ENCODE results near the gene PDP2. TPM values are rescaled to one million over a fixed set of nuclear protein-coding genes. Genes with fewer than 3 reads are reported as not detected.

The PDP2 gene
- total RNA-seq, 2 experiments from 2014 or later, result 13.8 to 29.2 TPM

- Histone ChIP-seq H3K36me3 (ENCODE audit: insufficient read depth, low read length) (peaks cover 5% of the 10 kb centered on the region), H3K4me1 (ENCODE audit: insufficient read depth, low read length, poor library complexity, severe bottlenecking) (no peaks in the 10 kb centered on the region), H4K20me1 (ENCODE audit: insufficient read depth, low read length) (no peaks in the 10 kb centered on the region), H3K9me2 (ENCODE audit: insufficient read depth, low read length) (no peaks in the 10 kb centered on the region), H3K79me2 (ENCODE audit: insufficient read depth, low read depth, low read length) (no peaks in the 10 kb centered on the region), H3K4me3 (ENCODE audit: low read depth, low read length, poor library complexity, severe bottlenecking) (no peak overlapping the region), H3K4me2 (ENCODE audit: low read length) (no peak overlapping the region), H3K27ac (ENCODE audit: low read depth, low read length, poor library complexity, severe bottlenecking) (no peak overlapping the region), H2AFZ (ENCODE audit: low read length) (no peak overlapping the region), H3K9me3 (ENCODE audit: low read length) (no peaks in the 10 kb centered on the region)
- TF ChIP-seq CTCF (conservative IDR thresholded peaks at IDR 0.05; ENCODE audit: low read length), result no peak
- no peak for TF ChIP-seq EZH2phosphoT487 (IDR thresholded peaks at IDR 0.05; ENCODE audit: borderline replicate concordance, low read depth, low read length)
- DNase-seq (ENCODE audit: low spot score), result no peak
- no TSS peak for BruUV-seq (replicated peaks)
- ChIA-PET CTCF (ENCODE audit: unreplicated experiment) (no interaction called here), POLR2A (no interaction called here)
- intact Hi-C loops (cut with micrococcal nuclease; ENCODE audit: unreplicated experiment), result no loop called here
These were observed 13.7 kb downstream of the PDP2 start for GRCh38 chr16:66894055-66894454.

- CTCF ChIA-PET (ENCODE audit: unreplicated experiment), result no interaction called here
- Histone ChIP-seq H3K9me2 (ENCODE audit: insufficient read depth, low read length) (no peaks in the 10 kb centered on the region), H3K27ac (ENCODE audit: low read depth, low read length, poor library complexity, severe bottlenecking) (no peak overlapping the region), H3K79me2 (ENCODE audit: insufficient read depth, low read depth, low read length) (no peaks in the 10 kb centered on the region), H4K20me1 (ENCODE audit: insufficient read depth, low read length) (no peaks in the 10 kb centered on the region), H3K9me3 (ENCODE audit: low read length) (no peaks in the 10 kb centered on the region), H3K4me1 (ENCODE audit: insufficient read depth, low read length, poor library complexity, severe bottlenecking) (no peaks in the 10 kb centered on the region), H2AFZ (ENCODE audit: low read length) (no peak overlapping the region), H3K4me2 (ENCODE audit: low read length) (no peak overlapping the region), H3K36me3 (ENCODE audit: insufficient read depth, low read length) (peaks cover 5% of the 10 kb centered on the region), H3K4me3 (ENCODE audit: low read depth, low read length, poor library complexity, severe bottlenecking) (no peak overlapping the region)
- intact Hi-C loops (cut with micrococcal nuclease; ENCODE audit: unreplicated experiment), result loop anchor here (5.0 kb wide), 2 partner anchors 37 to 57 kb away; partner anchors contain the start of gene CIAO2B
- TF ChIP-seq CTCF (conservative IDR thresholded peaks at IDR 0.05; ENCODE audit: low read length) (peak; percentile 90), EZH2phosphoT487 (IDR thresholded peaks at IDR 0.05; ENCODE audit: borderline replicate concordance, low read depth, low read length) (no peak)
- POLR2A ChIA-PET, result interaction anchor here (0.5 to 0.6 kb wide), 2 partner anchors 10 to 189 kb away, joined by 3 to 4 read pairs; no protein-coding TSS in a partner anchor
- peak; percentile 63 for DNase-seq (ENCODE audit: low spot score)
- BruUV-seq (replicated peaks), result no TSS peak
These were observed 14.8 kb downstream of the PDP2 start for GRCh38 chr16:66894948-66895688.

GRCh38 chr16:66895689-66895979 lies 15.3 kb downstream of the PDP2 start:
- ChIA-PET POLR2A (interaction anchor here (0.5 to 0.6 kb wide), 2 partner anchors 9 to 188 kb away, joined by 3 to 4 read pairs; no protein-coding TSS in a partner anchor), CTCF (ENCODE audit: unreplicated experiment) (no interaction called here)
- no peaks in the 10 kb centered on the region for H4K20me1 ChIP-seq (ENCODE audit: insufficient read depth, low read length)
- peaks cover 5% of the 10 kb centered on the region for H3K36me3 ChIP-seq (ENCODE audit: insufficient read depth, low read length)
- TF ChIP-seq CTCF (conservative IDR thresholded peaks at IDR 0.05; ENCODE audit: low read length) (no peak), EZH2phosphoT487 (IDR thresholded peaks at IDR 0.05; ENCODE audit: borderline replicate concordance, low read depth, low read length) (no peak)
- BruUV-seq (replicated peaks), result no TSS peak
- no peaks in the 10 kb centered on the region for H3K4me1 ChIP-seq (ENCODE audit: insufficient read depth, low read length, poor library complexity, severe bottlenecking)
- H3K4me2 ChIP-seq (ENCODE audit: low read length), result no peak overlapping the region
- no peaks in the 10 kb centered on the region for H3K9me3 ChIP-seq (ENCODE audit: low read length)
- DNase-seq (ENCODE audit: low spot score), result no peak
- no peak overlapping the region for H3K27ac ChIP-seq (ENCODE audit: low read depth, low read length, poor library complexity, severe bottlenecking)
- intact Hi-C loops (cut with micrococcal nuclease; ENCODE audit: unreplicated experiment), result loop anchor here (5.0 kb wide), 2 partner anchors 37 to 57 kb away; partner anchors contain the start of gene CIAO2B
- H3K4me3 ChIP-seq (ENCODE audit: low read depth, low read length, poor library complexity, severe bottlenecking), result no peak overlapping the region
- no peaks in the 10 kb centered on the region for H3K9me2 ChIP-seq (ENCODE audit: insufficient read depth, low read length)
- no peaks in the 10 kb centered on the region for H3K79me2 ChIP-seq (ENCODE audit: insufficient read depth, low read depth, low read length)
- H2AFZ ChIP-seq (ENCODE audit: low read length), result no peak overlapping the region

All from OCI-LY7 (cell line).